NCI-H526 (cell line): ENCODE data around the gene AKR1C8.
"Not testable (repeated sequence)": the region's sequence is repeated elsewhere in the genome, so short reads cannot be mapped to it uniquely, and the experiment has no call there.

Experiments used
- DNase-seq, 2 experiments: peaks; one replicate each; lab custom pipeline; 2025; lab: John Stamatoyannopoulos, UW

Gene AKR1C8

DNA sequence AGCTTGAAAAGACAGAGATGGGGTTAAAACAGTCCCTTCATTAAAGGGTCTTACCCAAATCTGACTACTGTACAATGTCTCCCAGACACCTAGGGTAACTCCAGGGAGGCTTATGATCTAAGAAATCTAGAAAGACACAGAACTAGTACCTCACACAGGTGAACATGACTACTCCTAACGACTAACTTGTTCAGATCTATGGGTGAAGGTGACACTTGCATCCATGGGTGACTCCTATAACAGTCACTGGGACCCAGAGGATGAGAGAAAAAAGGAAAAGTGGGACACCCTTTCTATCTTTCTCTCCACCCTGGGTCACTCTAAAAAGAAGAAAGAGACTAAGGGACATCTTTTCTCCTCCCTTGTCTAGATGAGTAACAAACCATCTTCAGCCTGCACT, 19.2 kb downstream of the AKR1C8 start:
- DNase-seq: no peak

DNA sequence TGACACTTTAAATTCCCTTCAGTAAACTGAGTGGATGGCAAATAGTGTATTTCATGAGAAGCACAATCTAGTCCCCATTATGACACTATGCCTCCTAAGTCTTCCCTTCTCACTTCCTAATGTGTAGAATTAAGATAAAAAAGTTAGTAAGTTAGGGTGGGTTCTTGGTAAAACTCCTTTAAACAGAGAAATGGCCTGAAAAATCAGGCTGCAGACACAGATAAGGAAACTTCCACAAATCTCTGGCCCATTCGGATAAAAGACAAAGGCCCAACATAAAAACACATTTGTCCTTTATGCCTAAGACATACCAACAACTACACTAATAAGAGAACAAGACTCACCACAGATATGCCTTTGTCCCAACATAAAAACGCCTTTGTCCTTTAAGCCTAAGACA, 21.5 kb downstream of the AKR1C8 start:
- DNase-seq: no peak

DNA sequence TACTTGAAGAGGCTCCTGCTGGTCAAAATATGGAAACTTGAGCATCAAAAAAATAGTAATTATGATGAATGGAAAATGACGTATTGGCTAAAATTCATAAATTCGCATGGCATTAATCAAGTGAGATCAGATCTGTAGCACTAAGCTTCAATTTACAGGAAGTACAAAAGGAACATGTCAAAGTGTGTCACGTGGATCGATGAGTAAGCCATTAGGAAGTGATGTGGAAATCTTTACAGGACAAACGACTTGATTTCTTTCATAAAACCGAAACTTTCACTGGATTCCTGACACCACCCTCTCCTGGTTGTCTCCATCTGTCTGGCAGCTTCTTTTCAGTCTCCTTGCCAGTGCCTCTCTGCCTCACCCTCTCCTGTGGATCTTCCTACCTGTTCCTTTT, 25.8 kb downstream of the AKR1C8 start:
- DNase-seq: no peak

DNA sequence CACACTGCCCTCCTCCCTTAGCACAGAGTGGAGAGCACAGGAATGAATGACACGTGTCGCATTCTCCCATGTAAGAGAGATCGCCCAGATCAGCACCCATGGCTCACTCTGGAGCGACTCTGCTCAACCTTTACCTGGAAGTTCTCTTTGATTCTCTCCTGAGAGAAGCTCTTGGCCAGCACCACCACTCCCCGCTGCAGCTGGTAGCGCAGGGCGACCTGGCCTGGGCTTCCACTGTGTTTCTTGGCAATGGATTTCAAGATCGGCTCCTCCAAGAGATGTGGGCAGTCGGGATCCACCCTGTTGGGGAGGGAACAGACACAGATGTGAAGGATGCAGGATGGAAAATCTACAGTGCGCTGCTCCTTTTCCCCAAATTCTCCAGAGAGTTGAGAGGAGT, 27.4 kb downstream of the AKR1C8 start:
- DNase-seq: no peak

DNA sequence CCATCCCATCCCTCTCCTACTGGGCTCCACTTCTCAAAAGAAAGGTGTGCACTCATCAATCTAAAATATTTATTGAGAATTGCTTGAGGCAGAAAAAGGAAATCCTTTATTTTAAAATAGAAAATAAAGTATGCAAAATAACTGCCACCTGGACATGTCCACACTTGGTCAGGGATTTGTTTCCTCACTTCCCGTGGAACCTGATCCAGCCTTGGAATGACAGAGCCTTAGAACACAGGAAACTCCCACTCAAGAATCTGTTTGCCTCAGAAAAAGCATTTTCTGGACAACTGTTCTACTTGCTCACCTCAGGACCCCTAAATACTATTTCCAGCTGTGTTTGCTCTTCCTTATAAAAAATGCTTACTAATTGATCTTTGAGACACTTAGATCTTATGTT, 29.0 kb downstream of the AKR1C8 start:
- no peak for DNase-seq

DNA sequence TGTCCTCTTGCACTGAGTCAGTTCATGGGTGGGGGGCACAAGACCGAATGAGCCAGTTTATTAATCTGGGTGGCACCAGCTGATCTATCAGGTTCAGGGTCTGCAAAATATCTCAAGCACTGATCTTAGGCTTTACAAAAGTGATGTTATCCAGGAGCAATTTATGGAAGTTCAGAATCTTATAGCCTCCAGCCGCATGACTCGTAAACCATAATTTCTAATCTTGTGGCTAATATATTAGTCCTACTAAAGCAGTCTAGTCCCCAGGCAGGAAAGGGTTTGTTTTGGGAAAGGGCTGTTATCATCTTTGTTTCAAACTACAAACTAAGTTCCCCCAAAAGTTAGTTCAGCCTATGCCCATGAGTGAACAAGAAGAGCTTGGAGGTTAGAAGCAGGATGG, 33.9 kb downstream of the AKR1C8 start:
- DNase-seq: no peak

DNA sequence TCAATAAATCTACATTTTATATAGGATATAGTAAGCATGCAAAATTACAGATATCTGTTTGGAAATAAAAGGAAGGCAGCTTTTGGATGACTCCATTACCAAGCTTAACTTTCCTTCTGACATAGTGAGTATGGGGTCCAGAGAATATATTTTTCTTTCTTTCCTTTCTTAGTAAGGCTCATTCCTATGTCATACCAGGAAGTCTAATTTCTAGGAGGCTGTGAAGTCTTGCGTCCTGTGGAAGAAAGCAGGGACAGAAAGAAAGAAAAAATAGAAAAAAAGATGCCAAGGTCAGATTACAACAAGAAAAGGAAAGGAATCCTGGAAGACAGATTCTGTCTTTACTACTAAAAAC, 36.3 kb downstream of the AKR1C8 start:
- DNase-seq: no peak

DNA sequence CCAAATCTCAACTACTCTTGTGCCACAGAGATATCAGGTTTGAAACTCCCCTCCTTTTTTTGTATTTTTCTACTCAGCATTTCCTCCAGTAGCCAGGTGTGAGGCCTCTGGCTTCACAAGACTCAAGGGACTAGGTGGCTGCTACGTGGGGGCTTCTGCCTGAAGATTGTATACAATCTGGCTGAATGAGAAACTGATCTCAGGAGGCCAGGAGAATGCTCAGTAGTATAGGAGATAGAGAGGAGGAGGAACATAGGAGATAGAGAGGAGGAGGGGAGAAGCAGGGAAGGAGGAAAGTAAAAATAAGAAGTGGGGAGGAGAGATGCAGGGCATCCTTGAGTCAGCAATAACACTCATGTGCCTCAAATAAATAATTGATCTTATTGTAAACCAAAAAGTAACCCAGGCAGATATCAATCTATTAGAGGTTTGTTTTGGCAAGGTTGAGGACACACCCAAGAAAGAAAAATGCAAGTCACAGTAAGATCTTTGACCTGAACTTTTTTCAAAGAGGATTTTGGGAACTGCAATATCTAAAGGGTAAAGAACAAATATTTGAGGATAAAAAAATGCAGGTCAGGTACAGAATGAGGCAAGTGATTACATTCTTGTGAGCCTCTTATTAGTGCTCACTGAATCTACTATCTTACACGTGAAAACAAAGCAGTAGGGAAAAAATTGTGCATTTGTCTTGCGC, 36.8 kb downstream of the AKR1C8 start:
- no peak for DNase-seq

DNA sequence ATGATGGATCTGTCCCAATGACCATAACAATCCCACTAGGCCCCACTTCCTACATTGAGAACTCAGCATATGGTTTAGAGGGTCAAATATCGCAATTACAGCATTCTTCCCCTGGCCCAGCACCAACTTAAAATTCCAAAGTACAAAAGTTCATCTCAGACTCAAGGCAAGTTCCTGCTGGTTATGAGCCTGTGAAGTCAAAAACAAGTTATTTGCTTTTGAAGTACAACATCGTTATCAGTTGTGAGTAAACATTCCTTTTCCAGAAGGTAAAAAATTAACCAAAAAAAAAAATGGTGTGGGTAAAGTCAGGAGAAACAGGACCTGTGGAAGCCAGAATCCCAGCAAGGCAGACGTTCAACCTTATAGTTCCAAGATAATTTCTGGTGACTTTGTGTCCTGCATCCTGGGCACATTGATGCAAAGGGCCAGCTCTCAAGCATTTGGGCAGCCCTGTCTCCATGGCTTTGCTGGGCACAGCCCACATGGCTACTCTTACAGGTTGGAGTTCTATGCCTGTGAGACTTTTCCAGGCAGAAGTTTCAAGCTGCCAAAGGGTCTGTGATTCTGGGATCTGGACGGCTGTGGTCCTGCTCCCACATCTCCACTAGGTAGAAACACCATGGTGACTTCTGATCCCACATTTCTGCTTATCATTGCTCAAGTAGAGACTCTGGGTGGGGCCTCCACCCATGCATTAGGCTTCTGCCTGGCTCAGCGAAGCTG, 37.5 kb downstream of the AKR1C8 start:
- no peak for DNase-seq

DNA sequence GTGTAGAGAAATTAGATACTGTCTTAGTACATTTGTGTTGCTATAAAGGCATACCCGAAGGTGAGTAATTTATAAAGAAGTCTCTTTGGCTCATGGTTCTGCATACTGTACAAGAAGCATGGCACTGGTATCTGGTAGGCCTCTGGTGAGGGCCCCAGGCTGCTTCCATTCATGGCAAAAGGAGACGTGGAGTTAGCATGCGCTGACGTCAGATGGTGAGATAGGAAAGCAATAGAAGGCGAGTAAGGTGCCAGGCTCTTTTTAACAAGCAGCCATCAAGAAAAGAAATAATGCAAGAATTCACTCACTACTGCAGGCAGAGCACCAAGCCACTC, 38.1 kb downstream of the AKR1C8 start:
- no peak for DNase-seq

DNA sequence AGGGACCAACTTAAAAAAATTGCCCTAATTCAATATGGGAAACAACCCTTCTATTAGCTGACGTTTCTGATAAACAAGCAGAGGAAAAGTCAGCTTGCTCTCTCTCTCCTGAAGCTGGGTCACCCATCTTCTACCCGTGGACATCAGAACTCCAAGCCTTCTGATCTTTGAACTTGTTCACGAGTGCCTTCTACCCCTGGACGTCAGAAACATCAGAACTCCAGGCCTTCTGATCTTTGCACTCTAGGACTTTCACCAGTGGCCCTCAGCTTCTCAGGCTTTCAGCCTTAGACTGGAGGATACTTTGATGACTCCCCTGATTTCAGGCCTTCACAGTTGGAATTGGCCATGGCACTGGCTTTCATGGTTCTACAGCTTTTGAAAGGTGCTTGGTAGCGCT, 41.8 kb downstream of the AKR1C8 start:
- no peak for DNase-seq

DNA sequence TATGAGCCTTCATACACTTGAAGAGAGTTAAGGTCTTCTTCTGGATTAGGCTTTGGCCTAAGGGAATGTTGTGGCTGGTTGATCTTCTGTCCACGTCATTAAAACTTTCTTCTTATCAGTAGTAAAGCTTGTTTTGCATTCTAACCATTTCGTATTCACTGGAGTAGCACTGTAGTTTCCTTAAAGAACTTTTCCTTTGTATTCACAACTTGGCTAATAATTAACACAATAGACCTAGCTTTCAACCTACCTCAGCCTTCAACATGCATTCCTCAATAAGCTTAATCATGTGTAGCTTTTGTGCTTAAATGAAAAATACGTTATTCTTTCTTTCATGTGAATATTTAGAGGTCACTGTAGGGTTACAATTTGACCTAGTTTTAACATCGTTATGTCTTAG, 42.8 kb downstream of the AKR1C8 start:
- DNase-seq: no peak

DNA sequence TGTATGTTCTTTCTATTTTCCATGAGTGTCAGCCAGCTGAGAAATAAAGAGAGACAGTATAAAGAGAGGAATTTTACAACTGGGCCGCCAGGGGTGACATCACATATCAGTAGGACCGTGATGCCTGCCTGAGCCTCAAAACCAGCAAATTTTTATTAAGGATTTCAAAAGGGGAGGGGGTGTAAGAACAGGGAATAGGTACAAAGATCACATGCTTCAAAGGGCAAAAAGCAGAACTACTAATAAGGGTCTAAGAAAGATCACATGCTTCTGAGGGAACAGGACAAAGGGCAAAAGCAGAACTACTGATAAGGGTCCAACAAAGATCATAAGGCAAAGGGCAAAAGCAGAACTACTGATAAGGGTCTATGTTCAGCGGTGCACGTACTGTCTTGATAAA, 47.3 kb downstream of the AKR1C8 start:
- not testable (repeated sequence) for DNase-seq

DNA sequence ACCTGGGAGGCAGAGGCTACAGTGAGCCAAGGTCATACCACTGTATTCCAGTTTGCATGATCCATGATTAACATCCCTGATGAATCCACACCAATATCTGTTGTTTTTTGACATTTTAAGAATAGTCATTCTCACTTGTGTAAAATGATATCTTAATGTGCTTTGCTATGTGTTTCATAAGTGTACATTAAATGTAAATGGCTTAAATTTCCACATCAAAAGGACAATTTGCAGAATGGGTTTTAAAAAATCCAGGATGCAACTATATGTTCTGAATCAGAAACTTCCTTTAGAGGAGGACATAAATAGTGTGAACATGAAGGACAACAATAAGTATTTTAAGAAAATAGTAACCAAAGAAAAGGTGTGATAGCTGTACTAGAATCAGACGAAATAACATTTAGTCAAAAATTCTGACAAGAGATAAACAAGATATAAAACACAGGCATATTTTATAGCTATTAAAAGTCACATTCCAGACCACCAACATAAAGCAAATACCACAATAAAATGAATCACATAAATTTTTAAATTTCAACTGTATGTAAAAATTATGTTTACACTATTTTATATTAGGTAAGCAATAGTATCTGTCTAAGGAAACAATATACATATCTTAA, 48.4 kb downstream of the AKR1C8 start:
- DNase-seq: no peak

DNA sequence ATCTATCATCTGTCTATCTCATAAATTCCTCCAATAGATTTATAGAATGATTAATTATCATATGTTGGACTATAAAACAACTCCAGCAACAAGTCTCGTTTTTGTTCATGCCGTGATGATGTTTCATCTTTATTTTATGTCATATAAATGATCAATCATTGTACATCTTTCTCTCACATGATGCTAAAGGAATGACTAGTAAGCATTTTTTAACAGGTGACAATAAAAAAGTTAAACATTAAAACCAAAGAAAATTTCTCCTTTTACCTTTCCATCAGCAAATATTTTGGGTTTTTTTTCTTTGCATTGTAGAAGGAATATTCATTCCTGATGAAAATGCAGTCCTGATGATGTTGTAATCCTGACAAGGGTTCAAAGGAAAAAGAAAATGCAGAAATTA, 49.4 kb downstream of the AKR1C8 start:
- no peak for DNase-seq

DNA sequence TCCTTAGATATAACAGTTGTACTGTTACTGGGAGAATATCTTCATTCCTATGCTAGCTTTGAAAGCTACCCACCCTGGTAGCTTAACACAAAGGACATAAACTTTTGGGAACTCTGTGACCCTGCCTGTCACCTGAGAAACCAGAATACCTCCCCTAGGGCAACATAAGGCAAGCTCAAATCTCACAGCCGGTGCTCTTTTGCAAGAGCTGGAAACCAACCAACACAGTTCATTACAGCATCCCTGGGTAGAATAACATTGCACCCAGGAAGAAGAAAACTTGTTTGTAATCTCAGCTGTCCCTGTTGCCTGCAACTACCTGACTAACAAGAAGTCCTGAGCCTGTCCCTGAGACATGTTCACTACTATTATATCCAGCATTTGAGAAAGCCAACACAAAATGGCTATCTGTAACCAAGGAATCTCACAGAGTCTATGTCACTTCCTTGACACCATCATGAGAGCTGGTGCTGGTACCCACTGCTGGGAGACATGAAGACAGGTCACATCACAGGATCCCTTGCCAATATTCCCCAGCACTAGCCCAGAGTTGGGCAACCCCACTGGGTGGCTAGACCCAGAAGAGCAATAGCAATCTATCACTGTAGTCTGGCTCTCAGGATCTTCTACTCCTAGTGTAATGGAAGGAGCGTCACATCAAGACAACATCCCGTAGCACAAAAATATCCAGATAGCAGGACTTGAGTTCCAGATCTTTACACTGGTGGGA, 59.5 kb downstream of the AKR1C8 start:
- no peak for DNase-seq

DNA sequence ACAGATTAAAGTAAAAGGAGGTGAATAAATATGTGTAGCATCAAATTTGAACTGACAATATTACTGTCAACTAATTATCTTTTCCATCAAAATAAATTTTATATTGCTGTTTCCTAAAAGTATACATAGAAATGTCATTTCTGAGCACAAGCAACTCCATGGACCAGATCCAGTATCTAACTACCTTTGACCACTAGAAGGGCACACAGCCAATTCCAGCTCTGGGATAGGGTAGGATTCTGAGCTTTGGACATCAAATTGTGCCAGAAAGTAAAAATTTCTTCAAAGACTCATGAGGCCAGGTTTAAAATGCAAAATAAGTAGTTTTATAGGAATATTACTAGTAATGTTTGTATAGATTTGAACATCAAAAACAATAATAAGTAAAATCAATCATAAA, 61.1 kb downstream of the AKR1C8 start:
- DNase-seq: no peak

DNA sequence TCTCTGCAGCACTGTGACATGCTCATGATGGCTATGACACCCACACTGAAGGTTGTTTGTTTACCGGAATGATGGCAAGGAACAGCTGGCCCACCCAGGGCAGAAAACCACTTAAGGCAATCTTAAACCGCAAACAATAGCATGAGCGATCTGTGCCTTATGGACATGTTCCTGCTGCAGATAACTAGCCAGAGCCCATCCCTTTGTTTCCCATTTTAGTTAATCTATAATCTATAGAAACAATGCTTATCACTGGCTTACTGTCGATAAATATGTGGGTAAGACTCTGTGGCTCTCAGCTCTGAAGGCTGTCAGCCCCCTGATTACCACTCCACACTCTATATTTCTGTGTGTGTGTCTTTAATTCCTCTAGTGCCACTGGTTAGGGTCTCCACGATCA, 65.0 kb downstream of the AKR1C8 start:
- DNase-seq: not testable (repeated sequence)

DNA sequence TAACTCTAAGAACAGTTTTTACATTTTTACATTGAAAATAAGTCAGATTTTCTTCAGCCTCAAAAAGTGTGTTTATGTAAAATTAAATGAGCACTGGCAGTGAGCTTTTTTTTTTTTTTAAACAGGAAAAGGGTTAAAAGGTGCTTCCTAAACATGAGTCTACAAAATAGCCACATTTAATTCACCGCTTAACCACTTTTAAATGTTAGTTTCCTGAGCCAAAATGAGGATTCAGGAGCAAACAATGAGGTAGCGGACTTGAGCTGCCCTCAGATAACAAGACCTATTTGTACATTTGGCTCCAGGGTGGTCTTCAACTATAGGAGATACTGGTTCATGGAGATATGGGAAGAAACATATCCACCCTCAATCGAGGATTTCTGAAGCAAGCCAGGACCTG, 67.9 kb downstream of the AKR1C8 start:
- no peak for DNase-seq

DNA sequence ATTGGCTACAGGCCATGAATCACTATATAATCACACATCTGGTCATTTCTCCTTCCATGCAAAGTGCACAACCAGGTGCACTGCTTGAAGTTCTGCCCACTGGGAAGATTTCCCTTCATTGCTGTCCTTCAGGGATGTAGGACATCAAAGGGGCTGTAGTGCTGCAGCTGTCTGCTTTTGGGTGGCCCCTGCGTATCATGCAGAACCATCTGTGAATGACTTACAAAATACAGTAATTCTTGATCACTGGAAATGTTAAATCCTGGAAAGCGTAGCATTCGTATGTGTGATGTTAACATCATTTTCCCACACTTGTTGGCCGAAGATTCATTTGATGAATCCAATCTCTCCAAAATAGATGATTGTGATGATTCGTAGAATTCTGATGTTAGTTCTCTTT, 68.3 kb downstream of the AKR1C8 start:
- no peak for DNase-seq

DNA sequence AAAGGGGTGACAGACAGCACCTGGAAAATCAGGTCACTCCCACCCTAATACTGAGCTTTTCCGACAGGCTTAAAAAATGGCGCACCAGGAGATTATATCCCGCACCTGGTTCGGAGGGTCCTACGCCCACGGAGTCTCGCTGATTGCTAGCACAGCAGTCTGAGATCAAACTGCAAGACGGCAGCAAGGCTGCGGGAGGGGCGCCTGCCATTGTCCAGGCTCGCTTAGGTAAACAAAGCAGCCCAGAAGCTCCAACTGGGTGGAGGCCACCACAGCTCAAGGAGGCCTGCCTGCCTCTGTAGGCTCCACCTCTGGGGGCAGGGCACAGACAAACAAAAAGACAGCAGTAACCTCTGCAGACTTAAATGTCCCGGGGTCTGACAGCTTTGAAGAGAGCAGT, 75.1 kb downstream of the AKR1C8 start:
- not testable (repeated sequence) for DNase-seq

DNA sequence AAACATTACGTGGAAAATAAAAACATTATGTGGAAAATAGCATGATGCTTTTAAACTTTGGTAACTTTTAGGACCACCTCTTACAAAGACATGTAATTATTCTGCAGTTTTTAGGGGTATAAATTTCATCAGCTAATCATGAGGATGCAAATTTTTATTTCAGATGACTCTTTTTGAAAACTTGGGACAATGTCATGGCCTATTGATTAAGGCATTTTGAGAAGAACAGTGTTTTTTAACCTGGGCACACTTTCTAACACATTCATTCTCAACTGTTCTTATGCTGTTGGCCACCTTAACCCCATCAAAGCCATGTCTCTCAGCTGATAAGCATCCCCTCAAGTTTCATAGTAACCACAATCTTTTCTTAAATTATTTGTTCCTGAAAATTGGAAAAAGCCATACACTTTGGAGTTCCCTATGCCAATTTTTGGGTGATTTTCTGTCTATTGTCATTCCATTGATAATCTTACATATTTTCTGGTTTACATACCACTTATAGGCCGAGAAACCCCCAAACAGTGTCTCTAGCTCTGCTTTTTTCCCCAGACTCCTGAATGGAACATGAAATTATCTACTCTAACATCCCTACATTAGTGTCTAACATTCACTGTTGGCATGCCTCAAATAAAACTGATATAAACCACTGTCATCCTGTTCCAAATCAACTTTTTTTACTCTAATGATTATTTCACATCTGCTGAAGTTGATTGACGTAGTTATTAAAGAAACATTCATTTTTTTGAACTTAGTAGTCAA, 76.1 kb downstream of the AKR1C8 start:
- no peak for DNase-seq
